Heart left ventricle (tissue), 16 donors: ENCODE data around the gene SBNO2. TPM values are rescaled to one million over a fixed set of nuclear protein-coding genes. Genes with fewer than 3 reads are reported as not detected.

Source experiments
- ATAC-seq, 4 donors: fragments of 200-7000 bp; cut with Tn5 transposase; one replicate each; pipeline ENCODE4 v1.9.1; 2020 to 2022; ENCODE audit warnings: moderate library complexity in 4 of 4, mild to moderate bottlenecking in 3 of 4, moderate number of reproducible peaks in 1 of 4
- DNase-seq, 5 donors: peaks; one replicate each; pipeline ENCODE4 v3.0.0-alpha.2; 2020
- H3K27ac ChIP-seq, 12 donors: fragments of 200-600 bp; sonication (generic) in 4 of 12; one replicate each; pipeline versions ENCODE4 v1.5.0 to v1.8.0; 2016 to 2022; ENCODE audit warnings: mild to moderate bottlenecking in 2 of 12
- H3K27me3 ChIP-seq, 9 donors: fragments of 200-600 bp; sonication (generic) in 2 of 9; one replicate each; pipeline versions ENCODE4 v1.5.1 to v1.8.0; 2016 to 2022; ENCODE audit warnings: mild to moderate bottlenecking in 3 of 9
- H3K36me3 ChIP-seq, 9 donors: fragments of 200-600 bp; sonication (generic) in 2 of 9; one replicate each; pipeline versions ENCODE4 v1.5.0 to v1.8.0; 2018 to 2022; ENCODE audit warnings: mild to moderate bottlenecking in 2 of 9
- H3K4me1 ChIP-seq, 12 donors: fragments of 200-600 bp; sonication (generic) in 4 of 12; one replicate each; pipeline versions ENCODE4 v1.5.0 to v1.8.0; 2016 to 2022; ENCODE audit warnings: mild to moderate bottlenecking in 3 of 12
- H3K4me3 ChIP-seq, 12 donors: fragments of 200-600 bp; sonication (generic) in 4 of 12; one replicate each; pipeline versions ENCODE4 v1.5.0 to v1.8.0; 2017 to 2022; ENCODE audit warnings: mild to moderate bottlenecking in 9 of 12, moderate library complexity in 4 of 12
- H3K9me3 ChIP-seq, 12 donors: fragments of 200-600 bp; sonication (generic) in 4 of 12; one replicate each; pipeline versions ENCODE4 v1.5.0 to v1.8.0; 2016 to 2022; ENCODE audit warnings: mild to moderate bottlenecking in 1 of 12
- CTCF ChIP-seq, 12 donors: fragments of 200-600 bp; sonication (generic) in 4 of 12; IDR thresholded peaks; one replicate each; pipeline versions ENCODE4 v1.5.0 to v1.8.0; 2018 to 2022; ENCODE audit warnings: antibody characterized with exemption in 12 of 12, mild to moderate bottlenecking in 5 of 12
- POLR2A ChIP-seq, 2 donors: fragments of 450-650 bp; IDR thresholded peaks; one replicate each; pipeline ENCODE4 v1.6.1; 2017; ENCODE audit warnings: antibody characterized with exemption in 2 of 2, mild to moderate bottlenecking in 2 of 2, moderate library complexity in 2 of 2
- WGBS, 4 donors: extraction: QIAGEN DNeasy Blood & Tissue Kit in 2 of 4; methylation state at CpG; one replicate each; pipeline versions ENCODE4 v1.1.5 to v1.1.7; 2013 to 2018; 5-methylcytosine and 5-hydroxymethylcytosine counted together
- intact Hi-C, 10 donors: fragments of 100-400 bp; cut with DNase I; formaldehyde crosslinking; loops; one replicate each; pipeline versions ENCODE4 v1.11.1 to v1.14.2; 2022
- polyA plus RNA-seq, 2 donors: library from polyadenylated mRNA; stranded (reverse); fragments of 200-250 nt; gene quantifications; one replicate each; pipeline ENCODE4 v1.2.3, GENCODE V29; 2013
- total RNA-seq, 9 donors: library from RNA; depleted of rRNA in 2 of 9; stranded (reverse); fragments of >200 nt in 2 of 9; fragmentation: NEBNext Ultra II Directional in 3 of 9; extraction: Animal tissue kit (Norgen Biotek cat#: 25700) in 3 of 9; gene quantifications; one replicate each; pipeline versions ENCODE4 v1.1.0 to v1.2.4, GENCODE V29; 2016 to 2023
- donor health status: ischemic (EF 13 %, LVEDD 7.1; RV severe dilation, severe dysfunction).
- donor health status: healthy with polysubstance abuse.
- donor health status: DM: no; HTN: yes; CAD: no.
- donor health status: DM: no; HTN: no; CAD: no.
- donor health status: ischemic (EF 25% LVEDD 6.9; RV normal size, moderate dysfunction).
- donor health status: ischemic (EF 25% LVEDD 5.7; RV mildly dilated, moderate dysfunction).
- donor health status: healthy.
- donor health status: DM: yes; HTN: yes; CAD: no.
- donor health status: ischemic (EF 35%, LVEDD 5.7; RV mildly dilated, moderate dysfunction).
- donor health status: nonischemic (EF 11% LVEDD 7.7; RV severe dilation, severe dysfunction).
- donor health status: DM: yes; HTN: yes; CAD: no.
- donor health status: PGD.
- donor health status: ischemic (EF 29% LVEDD 5.4; RV normal size, mild dysfunction).
- donor health status: nonischemic (EF 23%, LVEDD 6.1; RV moderate dilation, normal function).

SBNO2 gene
- total and polyA plus RNA-seq, 11 donors: 9.9 to 78.9 (median 18.7) TPM

- no peak for DNase-seq
- Histone ChIP-seq H3K27me3 (no peaks in the 10 kb centered on the region), H3K36me3 (peaks cover 0 to 57% (median 22%) of the 10 kb centered on the region in 9 donors), H3K4me1 (peaks cover 0 to 8% (median 0%) of the 10 kb centered on the region in 12 donors), H3K27ac (no peak overlapping the region), H3K4me3 (no peak overlapping the region), H3K9me3 (no peaks in the 10 kb centered on the region)
- no peak for TF ChIP-seq POLR2A (IDR thresholded peaks at IDR 0.05)
- TF ChIP-seq CTCF (IDR thresholded peaks at IDR 0.05): no peak
- WGBS, 4 donors: 96 to 99% (median 97%) methylated on average over 27 to 33 of the region's 33 CpGs
- no peak for ATAC-seq
- intact Hi-C loops: no loop called here
Observed at GRCh38 chr19:1143828-1144399, 30.2 kb downstream of the SBNO2 start.

GRCh38 chr19:1141944-1142343 is 32.1 kb downstream of the SBNO2 start:
- Histone ChIP-seq H3K9me3 (no peaks in the 10 kb centered on the region), H3K4me1 (peaks cover 0 to 8% (median 0%) of the 10 kb centered on the region in 12 donors), H3K36me3 (peaks cover 0 to 46% (median 18%) of the 10 kb centered on the region in 9 donors), H3K27me3 (no peaks in the 10 kb centered on the region), H3K27ac (no peak overlapping the region), H3K4me3 (no peak overlapping the region)
- TF ChIP-seq POLR2A (IDR thresholded peaks at IDR 0.05) (no peak), CTCF (IDR thresholded peaks at IDR 0.05) (no peak)
- WGBS, 4 donors: 78 to 89% (median 85%) methylated on average over 5 of the region's 5 CpGs
- no peak for DNase-seq
- intact Hi-C loops: no loop called here
- peak in 3 of 4 donors; percentile 38 to 54 (median 41) for ATAC-seq

- Histone ChIP-seq H3K9me3 (no peaks in the 10 kb centered on the region), H3K4me3 (no peak overlapping the region), H3K36me3 (peaks cover 0 to 46% (median 9%) of the 10 kb centered on the region in 9 donors), H3K4me1 (peaks cover 0 to 22% (median 6%) of the 10 kb centered on the region in 12 donors), H3K27ac (no peak overlapping the region), H3K27me3 (no peaks in the 10 kb centered on the region)
- intact Hi-C loops: no loop called here
- ATAC-seq (peak in 1 of 4 donors; percentile 33), DNase-seq (no peak)
- 94 to 96% (median 96%) methylated on average over 30 to 39 of the region's 39 CpGs for WGBS, 4 donors
- no peak for TF ChIP-seq CTCF (IDR thresholded peaks at IDR 0.05)
- TF ChIP-seq POLR2A (IDR thresholded peaks at IDR 0.05): no peak
Observed at GRCh38 chr19:1140272-1141027, 33.6 kb downstream of the SBNO2 start.

GRCh38 chr19:1139126-1139525 is 34.9 kb downstream of the SBNO2 start:
- no peak for TF ChIP-seq POLR2A (IDR thresholded peaks at IDR 0.05)
- no peak for TF ChIP-seq CTCF (IDR thresholded peaks at IDR 0.05)
- H3K27ac ChIP-seq: no peak overlapping the region
- intact Hi-C loops: no loop called here
- H3K9me3 ChIP-seq: no peaks in the 10 kb centered on the region
- DNase-seq: no peak
- 87 to 93% (median 91%) methylated on average over 15 of the region's 15 CpGs for WGBS, 4 donors
- H3K4me3 ChIP-seq: no peak overlapping the region
- H3K4me1 ChIP-seq: peaks cover 0 to 36% (median 6%) of the 10 kb centered on the region in 12 donors
- ATAC-seq: no peak
- H3K27me3 ChIP-seq: no peaks in the 10 kb centered on the region
- H3K36me3 ChIP-seq: peaks cover 0 to 44% (median 9%) of the 10 kb centered on the region in 9 donors
